Natural killer cell (primary cell): ENCODE data around the gene ZNF502. TPM values are rescaled to one million over a fixed set of nuclear protein-coding genes. Genes with fewer than 3 reads are reported as not detected.
"Not testable (repeated sequence)": the region's sequence is repeated elsewhere in the genome, so short reads cannot be mapped to it uniquely, and the experiment has no call there.

Experiments used
- ATAC-seq, 3 donors: fragments of 150-1000 bp in 2 of 3; fragments of 200-7000 bp in 1 of 3; cut with Tn5 transposase; 1 replicate in 1 of 3; 2 replicates in 2 of 3; pipeline ENCODE4 v1.10.0; 2021; ENCODE audit warnings: mild to moderate bottlenecking in 2 of 3, moderate library complexity in 2 of 3
- DNase-seq, 2 donors: peaks; one replicate each; pipeline versions ENCODE4 v3.0.0 to v3.0.0-alpha.2; 2013 to 2021; ENCODE audit warnings: mixed read lengths in 1 of 2
- H3K27ac ChIP-seq: one replicate; pipeline ENCODE4 v1.5.1; 2013; ENCODE audit warnings: mild to moderate bottlenecking, low read length
- H3K27me3 ChIP-seq: one replicate; pipeline ENCODE4 v1.6.1; 2013; ENCODE audit warnings: low read length; ENCODE audit not compliant: control insufficient read depth, insufficient read depth
- H3K36me3 ChIP-seq: one replicate; pipeline ENCODE4 v1.6.1; 2013; ENCODE audit warnings: low read length; ENCODE audit not compliant: control insufficient read depth, insufficient read depth
- H3K4me1 ChIP-seq: one replicate; pipeline ENCODE4 v1.6.1; 2013; ENCODE audit warnings: low read length; ENCODE audit not compliant: control insufficient read depth, insufficient read depth
- H3K4me3 ChIP-seq: one replicate; pipeline ENCODE4 v1.5.1; 2013; ENCODE audit warnings: low read length
- H3K9me3 ChIP-seq: one replicate; pipeline ENCODE4 v1.6.1; 2013; ENCODE audit warnings: low read length; ENCODE audit not compliant: control insufficient read depth, insufficient read depth
- H3K27ac Mint-ChIP-seq, 2 donors: one replicate each; pipeline ENCODE4 v1.8.0; 2022; ENCODE audit warnings: mild to moderate bottlenecking in 2 of 2, mixed read lengths in 2 of 2, moderate library complexity in 1 of 2
- H3K27me3 Mint-ChIP-seq, 2 donors: one replicate each; pipeline ENCODE4 v1.8.0; 2022; ENCODE audit warnings: low read depth in 2 of 2, mixed read lengths in 2 of 2
- H3K36me3 Mint-ChIP-seq: one replicate; pipeline ENCODE4 v1.8.0; 2022; ENCODE audit warnings: mixed read lengths
- H3K4me1 Mint-ChIP-seq, 2 donors: one replicate each; pipeline ENCODE4 v1.8.0; 2022; ENCODE audit warnings: mixed read lengths in 2 of 2
- H3K4me3 Mint-ChIP-seq: one replicate; pipeline ENCODE4 v1.8.0; 2022; ENCODE audit warnings: mild to moderate bottlenecking, moderate library complexity, mixed read lengths
- H3K9me3 Mint-ChIP-seq, 2 donors: one replicate each; pipeline ENCODE4 v1.8.0; 2022; ENCODE audit warnings: mixed read lengths in 2 of 2
- CTCF ChIP-seq: fragments of 200-600 bp; IDR thresholded peaks from one replicate; pipeline ENCODE4 v1.8.0; 2022; ENCODE audit warnings: antibody characterized with exemption
- WGBS: methylation state at CpG from one replicate; pipeline ENCODE4 v1.1.7; 2013; ENCODE audit warnings: missing lambda C conversion rate; ENCODE audit not compliant: insufficient coverage; 5-methylcytosine and 5-hydroxymethylcytosine counted together
- intact Hi-C: fragments of 100-400 bp; cut with micrococcal nuclease; formaldehyde crosslinking; loops from one replicate; pipeline ENCODE4 v1.14.2; 2022
- total RNA-seq, 4 donors: library from RNA; stranded (reverse); fragments of 120-200 nt in 1 of 4; gene quantifications; one replicate each; pipeline versions ENCODE4 v1.2.3 to v1.2.4, GENCODE V29; 2013 to 2022

The ZNF502 gene
- total RNA-seq, 3 donors from 2014 or later (not counting 1 experiment from before 2014, with no cell fraction given), result 2.8 to 7.0 (median 4.4) TPM

GRCh38 chr3:44669760-44670159 lies 42.7 kb upstream of the ZNF502 start:
- no peak for DNase-seq
- intact Hi-C loops, result no loop called here

GRCh38 chr3:44673466-44673865 lies 39.0 kb upstream of the ZNF502 start:
- H3K4me3 ChIP-seq, H3K27me3 ChIP-seq, DNase-seq, H3K27ac Mint-ChIP-seq, intact Hi-C loops, H3K36me3 ChIP-seq, H3K36me3 Mint-ChIP-seq, H3K4me1 ChIP-seq, H3K9me3 Mint-ChIP-seq, H3K27me3 Mint-ChIP-seq, H3K27ac ChIP-seq, ATAC-seq, H3K4me1 Mint-ChIP-seq, H3K4me3 Mint-ChIP-seq: not testable (repeated sequence)
- 99% methylated on average over 6 of the region's 8 CpGs for WGBS
- peaks cover 10% of the 10 kb centered on the region for H3K9me3 ChIP-seq

More at GRCh38 chr3:44669760-44670159, 42.7 kb upstream of the ZNF502 start:
- H3K4me3 Mint-ChIP-seq, result no peak overlapping the region
- TF ChIP-seq CTCF, result no peak
- peaks cover 2 to 7% of the 10 kb centered on the region in 2 donors for H3K9me3 Mint-ChIP-seq
- H3K36me3 ChIP-seq, result no peaks in the 10 kb centered on the region
- no peak for ATAC-seq
- H3K9me3 ChIP-seq, result peaks cover 3% of the 10 kb centered on the region
- H3K4me1 Mint-ChIP-seq, result no peaks in the 10 kb centered on the region
- no peaks in the 10 kb centered on the region for H3K27me3 Mint-ChIP-seq
- H3K27me3 ChIP-seq, result no peaks in the 10 kb centered on the region
- WGBS, result 87% methylated on average over 6 of the region's 6 CpGs
- H3K27ac Mint-ChIP-seq, result no peak overlapping the region
- no peak overlapping the region for H3K4me3 ChIP-seq
- no peak overlapping the region for H3K27ac ChIP-seq
- peaks cover 8% of the 10 kb centered on the region for H3K36me3 Mint-ChIP-seq
- no peaks in the 10 kb centered on the region for H3K4me1 ChIP-seq

- peaks cover 10% of the 10 kb centered on the region for H3K9me3 ChIP-seq
- 71% methylated on average over 2 of the region's 2 CpGs for WGBS
- DNase-seq, result no peak
- Mint-ChIP-seq H3K27me3 (no peaks in the 10 kb centered on the region), H3K36me3 (peaks cover 8% of the 10 kb centered on the region), H3K27ac (no peak overlapping the region), H3K9me3 (peaks cover 2 to 7% of the 10 kb centered on the region in 2 donors), H3K4me1 (no peaks in the 10 kb centered on the region), H3K4me3 (no peak overlapping the region)
- H3K4me1 ChIP-seq, result no peaks in the 10 kb centered on the region
- H3K27me3 ChIP-seq, result no peaks in the 10 kb centered on the region
- no peak for ATAC-seq
- no peaks in the 10 kb centered on the region for H3K36me3 ChIP-seq
- no peak overlapping the region for H3K27ac ChIP-seq
- intact Hi-C loops, result no loop called here
- TF ChIP-seq CTCF, result no peak
- no peak overlapping the region for H3K4me3 ChIP-seq
Observed at GRCh38 chr3:44674211-44674610, 38.2 kb upstream of the ZNF502 start.

- intact Hi-C loops, result no loop called here
- ATAC-seq, result no peak
- peaks cover 16% of the 10 kb centered on the region for H3K36me3 Mint-ChIP-seq
Observed at GRCh38 chr3:44678480-44679116, 33.9 kb upstream of the ZNF502 start.

More at GRCh38 chr3:44678480-44679116, 33.9 kb upstream of the ZNF502 start:
- Histone ChIP-seq H3K4me1 (no peaks in the 10 kb centered on the region), H3K9me3 (peaks cover 17% of the 10 kb centered on the region), H3K27me3 (no peaks in the 10 kb centered on the region), H3K27ac (no peak overlapping the region), H3K36me3 (no peaks in the 10 kb centered on the region), H3K4me3 (no peak overlapping the region)
- Mint-ChIP-seq H3K9me3 (peaks cover 5 to 10% of the 10 kb centered on the region in 2 donors), H3K4me1 (no peaks in the 10 kb centered on the region), H3K27ac (no peak overlapping the region), H3K4me3 (no peak overlapping the region), H3K27me3 (no peaks in the 10 kb centered on the region)
- no peak for TF ChIP-seq CTCF
- DNase-seq, result no peak
- 93% methylated on average over 5 of the region's 5 CpGs for WGBS
